Esophagus muscularis mucosa (tissue), 3 donors: ENCODE data around the gene GPC5.

Experiments used
- CTCF ChIP-seq, 3 experiments: fragments of 200-600 bp in 2 of 3; fragments of 450-650 bp in 1 of 3; sonication (generic) in 2 of 3; IDR thresholded peaks; one replicate each; pipeline ENCODE4 v1.5.1; 2017 to 2019; ENCODE audit warnings: antibody characterized with exemption in 3 of 3, mild to moderate bottlenecking in 2 of 3, moderate library complexity in 1 of 3
- POLR2A ChIP-seq: fragments of 450-650 bp; IDR thresholded peaks from one replicate; pipeline ENCODE4 v1.6.1; 2017; ENCODE audit warnings: antibody characterized with exemption, moderate library complexity, mild to moderate bottlenecking, low read depth

- TF ChIP-seq CTCF (IDR thresholded peaks at IDR 0.05) (no peak), POLR2A (no peak)
Measured at GRCh38 chr13:92512852-92513251, 1114.4 kb downstream of the GPC5 start.
